Mesothelial cell of epicardium (in vitro differentiated cells): ENCODE results near the gene TF. TPM values are rescaled to one million over a fixed set of nuclear protein-coding genes. Genes with fewer than 3 reads are reported as not detected.
"Not testable (repeated sequence)": the region's sequence is repeated elsewhere in the genome, so short reads cannot be mapped to it uniquely, and the experiment has no call there.

Experiments
- DNase-seq, 2 experiments: peaks; one replicate each; pipeline ENCODE4 v3.0.0; 2021; ENCODE audit warnings: low spot score in 2 of 2; ENCODE audit not compliant: unreplicated experiment in 2 of 2
- H3K27ac Mint-ChIP-seq: 2 replicates; pipeline ENCODE4 v1.8.0; 2021; ENCODE audit warnings: mixed read lengths
- H3K27me3 Mint-ChIP-seq: 2 replicates; pipeline ENCODE4 v1.8.0; 2021; ENCODE audit warnings: low read depth, mixed read lengths
- H3K36me3 Mint-ChIP-seq: 2 replicates; pipeline ENCODE4 v1.8.0; 2021; ENCODE audit warnings: mixed read lengths
- H3K4me1 Mint-ChIP-seq: 2 replicates; pipeline ENCODE4 v1.8.0; 2021; ENCODE audit warnings: mixed read lengths
- H3K4me3 Mint-ChIP-seq: 2 replicates; pipeline ENCODE4 v1.8.0; 2021; ENCODE audit warnings: mild to moderate bottlenecking, moderate library complexity, mixed read lengths
- H3K9me3 Mint-ChIP-seq: 2 replicates; pipeline ENCODE4 v1.8.0; 2021; ENCODE audit warnings: mixed read lengths
- CTCF ChIP-seq: fragments of 200-600 bp; sonication (generic); IDR thresholded peaks from one replicate; pipeline ENCODE4 v1.5.0; 2021; ENCODE audit warnings: antibody characterized with exemption; ENCODE audit not compliant: unreplicated experiment
- total RNA-seq: library from RNA; stranded (reverse); gene quantifications from 3 replicates; pipeline ENCODE4 v1.2.1, GENCODE V29; 2021

The TF gene
- total RNA-seq, 1 donor from 2014 or later: 5.7 TPM

GRCh38 chr3:133712017-133712416 lies 34.2 kb upstream of the TF start:
- no peak overlapping the region for H3K4me3 Mint-ChIP-seq

GRCh38 chr3:133713347-133713746 lies 32.8 kb upstream of the TF start:
- no peak for DNase-seq
- Mint-ChIP-seq H3K4me1 (no peaks in the 10 kb centered on the region), H3K27me3 (peaks cover 42% of the 10 kb centered on the region), H3K36me3 (no peaks in the 10 kb centered on the region), H3K27ac (no peak overlapping the region), H3K9me3 (no peaks in the 10 kb centered on the region), H3K4me3 (no peak overlapping the region)
- no peak for TF ChIP-seq CTCF

More at GRCh38 chr3:133712017-133712416, 34.2 kb upstream of the TF start:
- Mint-ChIP-seq H3K9me3 (no peaks in the 10 kb centered on the region), H3K36me3 (no peaks in the 10 kb centered on the region), H3K27me3 (peaks cover 53% of the 10 kb centered on the region), H3K27ac (no peak overlapping the region), H3K4me1 (no peaks in the 10 kb centered on the region)
- no peak for DNase-seq
- no peak for TF ChIP-seq CTCF

GRCh38 chr3:133717424-133717823 lies 28.8 kb upstream of the TF start:
- no peak overlapping the region for H3K27ac Mint-ChIP-seq
- H3K4me1 Mint-ChIP-seq: no peaks in the 10 kb centered on the region
- no peak overlapping the region for H3K4me3 Mint-ChIP-seq
- no peak for DNase-seq
- TF ChIP-seq CTCF: no peak
- H3K36me3 Mint-ChIP-seq: no peaks in the 10 kb centered on the region
- peaks cover 26% of the 10 kb centered on the region for H3K9me3 Mint-ChIP-seq
- H3K27me3 Mint-ChIP-seq: peaks cover 12% of the 10 kb centered on the region

DNA sequence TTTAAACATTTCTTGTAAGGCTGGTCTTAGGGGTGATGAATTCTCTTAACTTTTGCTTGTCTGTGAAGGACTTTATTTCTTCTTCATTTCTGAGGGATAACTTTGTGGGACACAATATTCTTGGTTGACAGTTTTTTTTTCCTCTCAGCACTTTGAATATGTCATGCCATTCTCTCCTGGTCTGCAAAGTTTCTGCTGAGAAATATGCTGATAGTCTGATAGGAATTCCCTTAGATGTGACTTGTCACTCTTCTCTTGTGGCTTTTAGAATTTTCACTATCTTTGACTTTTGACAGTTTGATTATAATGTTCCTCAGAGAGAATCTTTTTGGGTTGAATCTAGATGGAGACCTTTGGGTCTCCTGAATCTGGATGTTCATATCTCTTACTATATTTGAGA lies 23.3 kb upstream of the TF start:
- H3K27ac Mint-ChIP-seq: no peak overlapping the region
- peaks cover 3% of the 10 kb centered on the region for H3K36me3 Mint-ChIP-seq
- peaks cover 5% of the 10 kb centered on the region for H3K27me3 Mint-ChIP-seq
- no peak overlapping the region for H3K4me3 Mint-ChIP-seq
- DNase-seq: no peak
- H3K9me3 Mint-ChIP-seq: peaks cover 38% of the 10 kb centered on the region
- TF ChIP-seq CTCF: no peak
- H3K4me1 Mint-ChIP-seq: no peaks in the 10 kb centered on the region

DNA sequence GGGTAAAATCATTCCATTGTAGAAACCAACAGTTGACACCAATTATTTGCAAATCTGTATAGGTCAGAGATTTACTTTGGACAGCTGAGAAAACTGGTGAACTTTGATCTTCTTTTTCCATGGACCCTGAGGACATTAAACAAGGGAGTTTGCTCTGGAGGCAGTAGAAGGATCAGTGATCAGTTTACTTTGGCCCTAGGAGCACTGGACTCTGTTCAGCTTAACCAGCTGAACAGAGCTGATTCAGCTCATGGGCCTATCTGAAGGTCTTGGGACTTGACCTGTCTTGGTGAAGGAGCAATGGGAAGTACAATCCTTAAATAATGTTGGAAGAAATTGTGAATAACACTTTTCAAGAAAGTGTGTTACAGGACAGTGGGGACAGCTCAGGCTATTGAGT lies 15.2 kb upstream of the TF start:
- Mint-ChIP-seq H3K27me3 (peaks cover 23% of the 10 kb centered on the region), H3K9me3 (peaks cover 32% of the 10 kb centered on the region), H3K4me1 (no peaks in the 10 kb centered on the region), H3K36me3 (peaks cover 3% of the 10 kb centered on the region), H3K27ac (no peak overlapping the region), H3K4me3 (no peak overlapping the region)
- DNase-seq: no peak
- no peak for TF ChIP-seq CTCF

DNA sequence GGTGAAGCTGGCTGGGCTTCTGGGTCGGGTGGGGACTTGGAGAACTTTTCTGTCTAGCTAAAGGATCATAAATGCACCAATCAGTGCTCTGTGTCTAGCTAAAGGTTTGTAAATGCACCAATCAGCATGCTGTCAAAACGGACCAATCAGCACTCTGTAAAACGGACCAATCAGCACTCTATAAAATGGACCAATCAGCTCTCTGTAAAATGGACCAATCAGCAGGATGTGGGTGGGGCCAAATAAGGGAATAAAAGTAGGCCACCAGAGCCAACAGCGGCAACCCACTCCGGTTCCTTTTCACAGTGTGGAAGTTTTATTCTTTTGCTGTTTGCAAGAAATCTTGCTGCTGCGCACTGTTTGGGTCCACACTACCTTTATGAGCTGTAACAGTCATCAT lies 14.0 kb upstream of the TF start:
- H3K4me1 Mint-ChIP-seq, H3K27ac Mint-ChIP-seq, H3K4me3 Mint-ChIP-seq, DNase-seq, H3K36me3 Mint-ChIP-seq: not testable (repeated sequence)
- Mint-ChIP-seq H3K9me3 (peaks cover 38% of the 10 kb centered on the region), H3K27me3 (peaks cover 33% of the 10 kb centered on the region)
